Thymus (tissue), 11 donors: ENCODE results near the gene MACROH2A1. TPM values are rescaled to one million over a fixed set of nuclear protein-coding genes. Genes with fewer than 3 reads are reported as not detected.

Experiments used
- DNase-seq, 9 donors: peaks; one replicate each; pipeline ENCODE4 v3.0.0-alpha.2; 2013; ENCODE audit warnings: low spot score in 9 of 9, low read depth in 6 of 9, missing footprints in 1 of 9
- H3K27ac ChIP-seq, 2 donors: one replicate each; pipeline ENCODE4 v1.5.1; 2013; ENCODE audit warnings: control low read depth in 1 of 2, low read depth in 1 of 2, low read length in 1 of 2, mild to moderate bottlenecking in 1 of 2, moderate library complexity in 1 of 2
- H3K27me3 ChIP-seq, 2 donors: one replicate each; pipeline ENCODE4 v1.5.1; 2013; ENCODE audit warnings: low read length in 1 of 2; ENCODE audit not compliant: control insufficient read depth in 2 of 2, insufficient read depth in 1 of 2
- H3K36me3 ChIP-seq, 2 donors: one replicate each; pipeline ENCODE4 v1.5.1; 2013; ENCODE audit warnings: low read length in 1 of 2, mild to moderate bottlenecking in 1 of 2, moderate library complexity in 1 of 2; ENCODE audit not compliant: control insufficient read depth in 2 of 2, insufficient read depth in 2 of 2
- H3K4me1 ChIP-seq, 2 donors: one replicate each; pipeline ENCODE4 v1.5.1; 2013; ENCODE audit warnings: low read length in 2 of 2; ENCODE audit not compliant: control insufficient read depth in 2 of 2, insufficient read depth in 2 of 2
- H3K4me3 ChIP-seq, 2 donors: one replicate each; pipeline ENCODE4 v1.5.1; 2013; ENCODE audit warnings: low read length in 2 of 2, control low read depth in 1 of 2, mild to moderate bottlenecking in 1 of 2
- H3K9me3 ChIP-seq, 2 donors: one replicate each; pipeline ENCODE4 v1.5.1; 2013; ENCODE audit warnings: low read length in 1 of 2, mild to moderate bottlenecking in 1 of 2; ENCODE audit not compliant: control insufficient read depth in 2 of 2, insufficient read depth in 1 of 2
- WGBS: extraction: QIAGEN DNeasy Blood & Tissue Kit; methylation state at CpG from one replicate; pipeline ENCODE4 v1.1.7; 2013; 5-methylcytosine and 5-hydroxymethylcytosine counted together
- polyA plus RNA-seq: library from polyadenylated mRNA; stranded (reverse); fragments of 200-250 nt; gene quantifications from one replicate; pipeline ENCODE4 v1.2.3, GENCODE V29; 2013
- total RNA-seq: library from RNA; stranded (reverse); fragments of 120-200 nt; gene quantifications from one replicate; pipeline ENCODE4 v1.2.4, GENCODE V29; 2013
- donor health status: healthy.

The MACROH2A1 gene
- total and polyA plus RNA-seq, 2 donors, result 206 to 244 TPM

- Histone ChIP-seq H3K4me3 (no peak overlapping the region), H3K27me3 (no peaks in the 10 kb centered on the region), H3K27ac (no peak overlapping the region), H3K4me1 (peaks cover 0 to 8% of the 10 kb centered on the region in 2 donors), H3K36me3 (no peaks in the 10 kb centered on the region), H3K9me3 (no peaks in the 10 kb centered on the region)
- WGBS, result 85% methylated on average over 8 of the region's 8 CpGs
- DNase-seq, result no peak
These were observed 79.0 kb downstream of the MACROH2A1 start for GRCh38 chr5:135319928-135320606.

GRCh38 chr5:135319458-135319857 is 79.6 kb downstream of the MACROH2A1 start:
- DNase-seq, result no peak
- Histone ChIP-seq H3K27ac (no peak overlapping the region), H3K4me3 (no peak overlapping the region), H3K27me3 (no peaks in the 10 kb centered on the region), H3K9me3 (no peaks in the 10 kb centered on the region), H3K4me1 (peaks cover 0 to 2% of the 10 kb centered on the region in 2 donors), H3K36me3 (no peaks in the 10 kb centered on the region)
- WGBS, result 96% methylated on average over 6 of the region's 6 CpGs

GRCh38 chr5:135318924-135319323 is 80.1 kb downstream of the MACROH2A1 start:
- no peak overlapping the region for H3K4me3 ChIP-seq
- WGBS, result 91% methylated on average over 1 of the region's 1 CpG
- no peaks in the 10 kb centered on the region for H3K4me1 ChIP-seq
- no peak for DNase-seq
- H3K36me3 ChIP-seq, result no peaks in the 10 kb centered on the region
- no peaks in the 10 kb centered on the region for H3K27me3 ChIP-seq
- no peaks in the 10 kb centered on the region for H3K9me3 ChIP-seq
- no peak overlapping the region for H3K27ac ChIP-seq

- Histone ChIP-seq H3K9me3 (no peaks in the 10 kb centered on the region), H3K4me3 (no peak overlapping the region), H3K27me3 (no peaks in the 10 kb centered on the region), H3K4me1 (no peaks in the 10 kb centered on the region), H3K27ac (no peak overlapping the region), H3K36me3 (no peaks in the 10 kb centered on the region)
- DNase-seq, result no peak
- 79% methylated on average over 4 of the region's 4 CpGs for WGBS
These were observed 81.0 kb downstream of the MACROH2A1 start for GRCh38 chr5:135318037-135318436.

GRCh38 chr5:135317286-135317685 is 81.7 kb downstream of the MACROH2A1 start:
- WGBS, result 98% methylated on average over 4 of the region's 4 CpGs
- Histone ChIP-seq H3K27me3 (no peaks in the 10 kb centered on the region), H3K4me3 (no peak overlapping the region), H3K36me3 (no peaks in the 10 kb centered on the region), H3K9me3 (no peaks in the 10 kb centered on the region), H3K27ac (no peak overlapping the region), H3K4me1 (no peaks in the 10 kb centered on the region)
- no peak for DNase-seq

GRCh38 chr5:135315386-135315785 is 83.6 kb downstream of the MACROH2A1 start:
- Histone ChIP-seq H3K36me3 (no peaks in the 10 kb centered on the region), H3K4me3 (no peak overlapping the region), H3K4me1 (no peaks in the 10 kb centered on the region), H3K9me3 (no peaks in the 10 kb centered on the region), H3K27me3 (no peaks in the 10 kb centered on the region), H3K27ac (no peak overlapping the region)
- DNase-seq, result no peak
- WGBS, result 88% methylated on average over 2 of the region's 2 CpGs

- no peak overlapping the region for H3K4me3 ChIP-seq
- H3K27ac ChIP-seq, result no peak overlapping the region
- no peaks in the 10 kb centered on the region for H3K36me3 ChIP-seq
- H3K27me3 ChIP-seq, result no peaks in the 10 kb centered on the region
- peaks cover 0 to 11% of the 10 kb centered on the region in 2 donors for H3K4me1 ChIP-seq
- DNase-seq, result no peak
- no peaks in the 10 kb centered on the region for H3K9me3 ChIP-seq
- 90% methylated on average over 2 of the region's 2 CpGs for WGBS
These were observed 85.1 kb downstream of the MACROH2A1 start for GRCh38 chr5:135313946-135314345.

GRCh38 chr5:135313405-135313804 is 85.6 kb downstream of the MACROH2A1 start:
- H3K9me3 ChIP-seq, result no peaks in the 10 kb centered on the region
- WGBS, result 58% methylated on average over 4 of the region's 4 CpGs
- no peaks in the 10 kb centered on the region for H3K27me3 ChIP-seq
- no peak overlapping the region for H3K4me3 ChIP-seq
- no peak for DNase-seq
- H3K4me1 ChIP-seq, result peaks cover 0 to 11% of the 10 kb centered on the region in 2 donors
- no peaks in the 10 kb centered on the region for H3K36me3 ChIP-seq
- H3K27ac ChIP-seq, result no peak overlapping the region

GRCh38 chr5:135312255-135312935 is 86.6 kb downstream of the MACROH2A1 start:
- peaks cover 0 to 11% of the 10 kb centered on the region in 2 donors for H3K4me1 ChIP-seq
- no peaks in the 10 kb centered on the region for H3K36me3 ChIP-seq
- no peak overlapping the region for H3K27ac ChIP-seq
- no peaks in the 10 kb centered on the region for H3K27me3 ChIP-seq
- no peaks in the 10 kb centered on the region for H3K9me3 ChIP-seq
- 98% methylated on average over 10 of the region's 10 CpGs for WGBS
- DNase-seq, result no peak
- no peak overlapping the region for H3K4me3 ChIP-seq
